NCI-H1048 (cell line): ENCODE results near the gene YY1.
"Not testable (repeated sequence)": the region's sequence is repeated elsewhere in the genome, so short reads cannot be mapped to it uniquely, and the experiment has no call there.

Experiments
- DNase-seq: peaks from one replicate; lab custom pipeline; 2025; lab: John Stamatoyannopoulos, UW

Gene YY1

DNA sequence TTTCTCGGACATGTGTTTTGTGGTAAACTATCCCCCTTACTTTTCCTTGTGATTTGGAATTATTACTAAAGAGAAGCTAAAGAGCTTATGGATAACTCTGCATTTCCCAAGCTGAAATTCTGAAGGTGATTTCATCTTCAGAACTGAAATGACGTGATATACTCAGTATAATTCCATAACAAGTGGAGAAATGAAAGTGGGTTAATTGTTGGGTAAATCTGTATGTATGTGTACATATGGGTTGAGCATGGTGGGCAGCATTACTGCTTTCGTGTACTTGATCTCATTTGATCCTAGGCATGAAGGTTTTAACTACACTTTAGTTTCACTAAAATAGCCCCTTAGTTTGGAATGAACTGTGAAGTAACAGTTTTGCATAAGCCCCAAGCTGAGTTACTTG is 4.1 kb downstream of the YY1 start:
- no peak for DNase-seq

DNA sequence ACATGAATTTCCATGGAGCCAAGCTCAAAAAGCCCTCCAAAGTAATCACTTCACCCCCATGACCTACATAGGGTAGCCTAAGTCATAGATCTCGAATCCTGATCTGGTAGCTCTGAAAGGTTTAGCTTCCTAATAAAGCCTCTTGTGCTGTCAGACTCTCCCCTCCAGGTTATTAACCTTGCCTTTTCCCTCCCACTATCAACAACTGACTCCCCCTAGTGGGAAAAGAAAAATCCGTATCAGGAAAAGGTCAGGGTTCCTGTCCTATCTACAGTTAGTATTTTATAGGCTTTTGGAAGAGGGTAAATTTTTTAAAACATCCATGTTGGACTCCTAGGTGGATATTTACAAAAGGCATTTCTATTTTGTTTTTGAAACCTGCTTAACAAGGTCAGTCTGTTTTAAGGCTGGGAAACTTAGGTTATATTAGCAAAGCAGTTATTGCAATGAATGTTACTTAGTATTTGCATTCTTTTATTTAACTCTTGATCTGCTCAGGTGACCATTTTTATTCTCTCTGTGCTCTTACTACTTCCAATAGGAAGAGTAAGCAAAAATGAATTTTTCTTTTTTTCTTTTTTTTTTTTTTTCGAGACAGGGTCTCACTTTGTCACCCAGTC is 8.0 kb downstream of the YY1 start:
- DNase-seq: no peak

DNA sequence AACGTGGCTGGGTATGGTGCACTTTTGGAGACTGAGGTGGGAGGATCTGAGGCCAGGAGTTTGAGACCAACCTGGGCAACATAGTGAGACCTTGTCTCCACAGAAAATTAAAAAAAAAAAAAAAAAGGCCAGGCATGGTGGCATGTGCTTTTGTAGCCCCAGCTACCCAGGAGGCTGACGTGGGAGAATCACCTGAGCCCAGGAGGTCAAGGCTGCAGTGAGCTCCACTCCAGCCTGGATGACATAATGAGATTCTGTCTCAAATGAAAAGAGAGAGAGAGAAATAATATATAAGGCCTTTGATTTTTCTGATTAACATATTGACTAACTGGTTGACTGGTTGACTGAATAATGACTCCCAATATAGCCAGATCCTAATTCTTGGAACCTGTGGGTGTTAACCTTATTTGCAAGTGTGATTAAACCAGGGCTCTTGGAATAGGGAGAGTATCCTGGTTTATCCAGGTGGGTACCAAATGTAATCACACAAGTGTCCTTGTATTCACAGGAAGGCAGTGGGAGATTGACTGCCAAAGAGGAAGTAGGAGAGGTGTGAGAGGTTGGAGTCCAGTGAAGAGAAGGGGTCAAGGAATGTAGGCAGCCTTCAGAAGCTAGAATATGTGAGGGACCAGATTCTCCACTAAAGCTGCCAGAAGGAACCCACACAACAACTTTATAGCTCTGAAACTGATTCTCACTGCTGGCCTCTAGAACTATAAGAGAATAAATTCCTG is 12.0 kb downstream of the YY1 start:
- no peak for DNase-seq

DNA sequence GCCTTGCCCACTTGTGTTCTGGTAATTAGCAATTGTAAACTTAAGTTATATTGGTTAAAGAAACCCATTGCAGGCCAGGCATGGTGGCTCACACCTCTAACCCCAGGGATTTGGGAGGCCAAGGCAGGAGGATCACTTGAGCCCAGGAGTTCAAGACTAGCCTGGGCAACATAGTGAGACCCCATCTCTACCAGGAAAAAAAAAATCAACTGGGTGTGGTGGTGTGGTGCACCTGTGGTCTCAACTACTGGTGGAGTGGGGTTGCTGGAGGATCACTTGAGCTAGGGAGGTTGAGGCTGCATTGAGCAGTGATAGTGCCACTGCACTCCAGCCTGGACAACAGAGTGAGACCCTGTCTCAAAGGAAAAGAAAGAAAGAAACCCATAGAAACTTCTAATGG is 13.7 kb downstream of the YY1 start:
- DNase-seq: no peak

DNA sequence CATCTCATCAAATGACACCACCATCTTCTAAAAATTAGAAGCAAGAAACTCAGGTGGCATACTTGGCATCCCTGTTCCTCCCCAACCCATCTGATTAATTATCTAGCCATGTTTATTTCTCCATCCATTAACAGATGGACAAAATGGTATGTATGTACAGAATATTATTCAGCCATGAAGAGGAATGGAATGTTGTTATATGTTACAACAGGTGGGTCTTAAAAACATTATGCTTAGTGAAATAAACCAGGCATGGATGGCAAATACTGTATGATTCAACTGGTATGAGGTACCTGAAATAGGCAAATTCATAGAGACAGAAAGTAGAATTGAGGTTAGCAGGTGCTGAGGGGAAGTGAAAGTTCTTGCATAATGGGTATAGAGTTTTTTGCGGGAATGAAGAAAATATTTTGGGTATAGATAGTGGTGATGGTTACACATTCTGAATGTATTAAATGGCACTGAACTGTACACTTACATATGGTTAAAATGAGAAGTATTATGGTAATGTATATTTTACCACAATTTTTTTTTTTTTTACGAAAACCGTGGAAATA is 17.5 kb downstream of the YY1 start:
- DNase-seq: no peak

DNA sequence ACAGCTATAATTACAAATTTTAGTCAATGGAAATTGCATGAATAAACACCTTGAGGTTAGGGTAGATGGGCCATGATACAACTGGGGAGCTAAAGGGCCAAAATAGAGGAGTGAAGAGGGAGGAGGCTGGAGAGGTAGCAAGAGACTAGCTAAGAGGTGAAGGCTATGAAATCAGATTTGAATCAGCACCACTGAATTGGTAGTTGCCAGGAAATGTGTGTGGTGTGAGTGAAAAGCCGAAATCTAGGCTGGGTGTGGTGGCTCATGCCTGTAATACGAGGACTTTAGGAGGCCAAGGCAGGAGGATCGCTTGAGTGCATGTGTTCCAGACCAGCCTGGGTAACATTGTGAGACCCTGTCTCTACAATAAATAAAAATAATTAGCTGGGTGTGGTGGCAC is 22.7 kb downstream of the YY1 start:
- DNase-seq: no peak

DNA sequence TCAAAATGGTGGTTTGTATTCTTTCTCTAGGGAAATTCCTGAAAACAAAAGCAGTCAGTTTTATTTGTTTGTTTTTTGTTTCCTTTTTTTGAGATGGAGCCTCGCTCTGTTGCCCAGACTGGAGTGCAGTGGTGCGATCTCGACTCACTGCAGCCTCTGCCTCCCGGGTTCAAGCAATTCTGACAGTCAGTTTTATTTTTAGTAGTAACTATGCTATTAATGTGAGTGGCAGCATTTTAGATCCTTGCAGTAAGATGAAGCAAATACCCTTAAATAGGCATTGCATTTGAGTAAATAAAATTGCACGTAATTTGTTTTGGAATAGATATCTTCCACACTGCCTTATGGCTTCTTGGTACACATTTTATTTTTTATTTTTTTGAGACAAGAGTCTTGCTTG is 23.6 kb downstream of the YY1 start:
- no peak for DNase-seq

DNA sequence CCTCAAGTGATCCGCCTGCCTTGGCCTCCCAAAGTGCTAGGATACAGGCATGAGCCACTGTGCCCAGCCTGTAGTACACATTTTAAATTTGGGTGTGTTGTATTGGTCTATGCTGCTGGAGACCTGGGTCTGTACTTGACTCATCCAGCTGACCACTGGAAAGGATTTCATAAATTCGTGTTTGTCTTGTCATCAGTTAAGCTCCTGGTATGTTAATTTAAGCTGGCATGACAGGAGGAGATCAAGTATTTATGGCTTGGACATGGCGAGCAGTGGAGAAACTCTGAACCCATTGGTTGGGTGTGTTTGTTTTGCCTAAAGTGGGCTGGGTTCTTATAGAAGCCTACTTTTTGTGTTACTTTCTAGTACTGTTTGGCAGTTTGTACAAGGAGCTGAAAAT is 24.2 kb downstream of the YY1 start:
- no peak for DNase-seq

DNA sequence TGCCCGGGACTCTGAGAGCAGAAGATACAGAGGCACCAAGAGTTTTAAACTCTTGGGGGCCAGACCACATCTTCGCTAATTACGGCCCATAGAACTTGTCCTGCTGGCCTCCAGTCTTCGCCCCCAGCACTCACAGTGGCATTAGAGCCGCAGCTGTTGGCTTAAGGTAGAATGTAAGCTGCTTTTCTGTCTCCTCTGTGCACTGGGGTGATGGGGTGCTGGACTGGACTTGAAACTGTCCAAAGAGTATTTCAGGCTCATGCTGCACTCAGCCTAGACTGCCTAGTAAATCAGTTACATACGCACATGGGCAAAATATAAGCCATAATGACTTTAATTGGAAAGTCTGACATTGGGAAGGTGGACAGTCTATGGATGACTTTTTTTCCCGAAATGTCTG is 29.0 kb downstream of the YY1 start:
- no peak for DNase-seq

DNA sequence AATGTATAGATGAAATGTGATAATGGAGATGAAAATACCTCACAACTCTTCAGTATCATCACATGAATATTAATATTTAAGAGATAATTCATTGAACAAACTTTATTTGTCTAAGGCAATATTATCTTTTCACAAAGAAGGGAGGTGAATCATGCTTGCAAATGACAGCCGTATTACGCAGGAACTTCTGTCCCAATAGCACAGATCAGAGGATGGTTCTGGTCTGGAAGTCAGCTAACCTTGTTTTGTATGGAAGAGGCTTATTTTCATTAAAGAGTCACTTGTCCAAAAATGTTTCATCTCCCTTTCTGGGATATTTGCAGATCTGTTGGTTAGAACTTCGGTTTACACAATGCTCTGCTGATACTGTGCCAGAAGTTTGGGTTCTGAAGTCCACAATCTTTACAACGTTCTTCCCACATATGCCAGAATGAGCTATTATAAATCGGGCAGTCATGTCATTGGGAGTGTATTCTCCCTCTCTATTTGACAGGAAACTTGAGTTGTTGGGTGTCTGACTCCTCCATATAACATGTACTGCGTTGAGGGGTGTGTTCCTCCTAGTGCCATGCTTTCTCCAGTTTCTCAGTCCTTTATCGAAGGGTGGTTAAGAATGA is 29.8 kb downstream of the YY1 start:
- no peak for DNase-seq

DNA sequence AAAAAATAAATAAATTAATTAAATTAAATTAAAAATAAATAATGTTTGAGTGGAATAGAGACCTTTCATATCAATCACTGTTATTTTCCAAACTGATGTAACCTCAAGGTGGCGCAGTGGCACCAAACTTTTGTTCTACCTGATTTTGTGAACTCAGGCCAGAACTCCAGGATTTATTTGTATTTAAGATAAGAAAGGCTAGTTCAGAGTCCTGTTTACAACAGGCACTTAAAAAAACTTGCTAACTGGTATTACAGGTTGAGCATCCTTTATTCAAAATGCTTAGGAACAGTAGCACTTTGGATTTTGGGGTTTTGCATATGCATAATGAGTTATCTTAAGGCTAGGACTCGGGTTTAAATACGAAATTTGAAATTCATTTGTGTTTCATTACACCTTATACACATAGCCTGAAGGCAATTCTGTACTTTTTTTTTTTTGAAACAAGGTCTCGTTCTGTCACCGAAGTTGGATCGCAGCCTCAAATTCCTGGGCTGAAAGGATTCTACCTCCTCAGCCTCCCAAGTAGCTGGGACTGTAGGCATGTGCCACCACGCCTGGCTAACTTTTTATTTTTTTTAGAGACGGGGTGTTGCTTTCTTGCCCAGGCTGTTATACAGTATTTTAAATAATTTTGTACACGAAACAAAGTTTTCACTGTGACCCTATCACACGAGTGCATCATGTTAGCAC is 32.4 kb downstream of the YY1 start:
- DNase-seq: peak; percentile 49

DNA sequence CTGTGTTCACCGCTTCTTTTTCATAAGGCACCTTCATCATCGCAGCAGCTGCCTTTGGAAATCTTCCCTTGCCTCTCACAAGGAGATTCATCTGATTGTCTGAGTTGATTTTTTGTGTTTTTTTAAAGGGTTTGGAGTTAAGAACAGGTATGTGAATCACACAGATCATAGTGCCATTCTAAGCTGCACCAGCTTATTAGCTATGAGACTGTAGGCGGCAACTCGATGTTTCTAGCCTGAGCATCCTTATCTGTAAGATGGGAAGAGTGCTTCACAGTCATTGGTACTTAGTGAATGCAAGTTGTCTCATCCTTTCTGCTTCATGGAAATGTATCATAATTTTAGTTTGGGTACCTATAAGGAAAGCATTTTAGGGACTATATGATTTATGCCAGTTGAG is 35.3 kb downstream of the YY1 start:
- DNase-seq: no peak

DNA sequence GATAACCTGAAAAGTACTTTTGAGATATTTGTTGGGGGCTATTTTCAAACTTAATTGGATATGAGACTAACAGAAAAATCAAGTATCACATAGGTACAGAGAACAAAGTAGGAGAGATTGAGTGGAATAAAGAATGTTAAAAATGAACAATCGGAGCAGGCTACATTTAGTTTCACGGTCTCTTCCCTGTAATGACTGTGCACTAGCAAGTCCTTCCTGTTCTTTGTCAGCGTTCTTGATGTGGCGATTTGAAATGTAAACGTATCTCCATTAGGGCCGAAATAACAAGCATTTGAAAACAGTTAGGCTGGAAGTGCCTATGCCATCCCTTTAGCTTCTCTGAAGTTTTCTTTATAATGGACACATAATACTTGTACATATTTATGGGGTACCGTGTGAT is 36.3 kb downstream of the YY1 start:
- DNase-seq: no peak

DNA sequence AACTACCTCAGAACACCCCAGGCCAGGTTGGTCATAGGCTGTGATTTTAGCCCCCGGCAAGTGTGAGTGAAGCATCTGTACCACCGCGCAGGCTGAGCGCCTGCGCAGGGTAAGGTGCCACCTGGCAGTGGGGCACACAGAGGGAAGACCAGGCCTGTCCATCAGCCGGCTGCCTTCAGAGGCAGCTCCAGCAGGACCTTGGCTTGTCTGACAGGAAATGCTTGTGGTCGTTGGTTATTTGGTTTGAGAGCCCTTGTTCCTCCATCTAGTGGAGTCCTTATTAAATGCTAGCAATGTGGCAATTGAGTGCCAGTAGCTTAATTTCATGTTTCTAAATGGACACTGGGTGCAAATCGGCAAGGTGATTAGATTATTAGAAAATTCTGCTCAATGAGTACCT is 39.8 kb downstream of the YY1 start:
- no peak for DNase-seq

DNA sequence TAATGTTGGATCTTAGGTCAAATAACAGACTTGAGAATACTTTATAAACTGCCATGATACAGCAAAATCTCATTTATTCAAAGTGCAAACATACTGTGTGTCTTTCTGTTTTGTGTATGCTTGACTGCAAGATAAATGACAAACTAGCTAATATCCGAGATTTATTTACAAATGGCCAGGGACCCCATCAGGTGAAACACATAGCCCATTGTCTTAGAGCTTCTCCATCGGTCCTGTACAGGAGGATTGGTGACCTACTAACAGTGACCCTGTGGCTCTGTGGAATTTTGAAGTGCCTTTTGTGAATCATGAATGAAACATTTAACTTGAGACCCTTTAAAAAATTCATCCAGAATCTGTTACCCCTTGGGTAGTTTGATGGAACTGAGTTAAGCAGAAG is 40.2 kb downstream of the YY1 start:
- DNase-seq: no peak

DNA sequence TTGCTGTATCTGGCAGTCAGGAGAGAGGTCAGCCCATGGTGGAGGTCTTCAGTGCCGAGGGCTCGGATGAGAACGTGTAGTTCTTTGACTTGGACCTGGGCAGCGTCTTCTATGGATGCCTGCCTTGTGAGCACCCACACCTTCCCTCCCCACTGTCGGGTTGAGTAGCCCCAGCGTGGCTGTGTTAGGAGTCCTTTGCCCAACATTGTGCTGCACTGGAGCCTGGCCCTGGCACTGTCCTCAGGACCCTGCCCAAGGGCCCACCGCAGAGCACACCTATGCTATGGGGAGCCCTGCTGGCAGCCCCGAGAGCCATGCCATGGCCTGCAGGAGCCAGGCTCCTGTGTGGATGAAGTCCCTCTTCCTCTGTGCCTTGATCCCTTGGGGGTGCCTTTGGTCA is 40.6 kb downstream of the YY1 start:
- no peak for DNase-seq

DNA sequence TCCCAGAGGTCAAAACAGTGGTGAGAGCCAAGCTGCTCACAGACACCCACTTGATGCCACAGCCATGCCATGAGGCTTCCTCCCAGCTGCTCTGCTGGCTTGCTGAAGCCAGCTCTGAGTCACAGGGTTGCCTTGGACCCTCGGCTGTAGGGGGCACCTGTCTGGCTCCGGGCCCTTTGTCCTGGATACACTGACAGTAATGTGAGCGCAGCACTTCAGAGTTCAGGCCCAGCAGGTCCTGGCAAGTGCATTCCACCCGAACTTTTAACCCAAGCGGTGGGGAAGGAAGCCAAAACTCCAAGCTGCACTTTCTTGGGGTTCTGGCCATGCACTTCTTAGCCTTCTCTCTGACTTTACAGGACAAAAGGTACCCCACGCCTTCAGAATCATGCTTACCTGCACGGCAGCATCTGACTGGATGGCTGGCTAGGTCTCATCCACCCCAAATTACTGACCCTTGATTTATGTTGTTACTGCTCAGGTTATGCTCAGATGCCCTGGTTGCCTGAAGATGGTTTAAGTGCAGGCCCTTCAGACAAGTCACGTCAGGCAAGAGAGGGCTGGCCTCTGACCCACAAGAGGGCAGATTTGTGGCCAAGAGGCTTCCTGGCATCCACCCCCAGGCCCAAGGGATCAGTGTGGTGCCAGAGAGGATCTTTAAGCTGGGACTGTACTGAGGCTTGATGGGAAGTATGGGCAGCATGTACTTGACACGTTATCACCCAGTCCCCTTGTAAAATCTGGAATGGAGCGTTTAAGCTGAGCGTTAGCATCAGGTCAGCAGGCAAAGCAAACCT is 42.5 kb downstream of the YY1 start:
- no peak for DNase-seq

DNA sequence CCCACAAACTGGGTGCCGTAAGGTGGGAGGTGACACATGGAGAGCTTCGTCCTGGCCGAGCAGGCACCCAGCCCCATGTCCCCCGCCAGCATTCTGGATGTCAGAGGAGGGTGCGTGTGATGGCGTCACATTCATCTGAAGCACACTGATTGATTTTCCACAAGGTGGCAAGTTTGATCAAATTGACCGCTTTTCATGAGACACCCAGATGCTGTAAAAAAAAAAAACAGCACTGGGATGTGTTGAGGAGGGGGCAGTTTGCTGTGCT is 43.1 kb downstream of the YY1 start:
- DNase-seq: no peak

DNA sequence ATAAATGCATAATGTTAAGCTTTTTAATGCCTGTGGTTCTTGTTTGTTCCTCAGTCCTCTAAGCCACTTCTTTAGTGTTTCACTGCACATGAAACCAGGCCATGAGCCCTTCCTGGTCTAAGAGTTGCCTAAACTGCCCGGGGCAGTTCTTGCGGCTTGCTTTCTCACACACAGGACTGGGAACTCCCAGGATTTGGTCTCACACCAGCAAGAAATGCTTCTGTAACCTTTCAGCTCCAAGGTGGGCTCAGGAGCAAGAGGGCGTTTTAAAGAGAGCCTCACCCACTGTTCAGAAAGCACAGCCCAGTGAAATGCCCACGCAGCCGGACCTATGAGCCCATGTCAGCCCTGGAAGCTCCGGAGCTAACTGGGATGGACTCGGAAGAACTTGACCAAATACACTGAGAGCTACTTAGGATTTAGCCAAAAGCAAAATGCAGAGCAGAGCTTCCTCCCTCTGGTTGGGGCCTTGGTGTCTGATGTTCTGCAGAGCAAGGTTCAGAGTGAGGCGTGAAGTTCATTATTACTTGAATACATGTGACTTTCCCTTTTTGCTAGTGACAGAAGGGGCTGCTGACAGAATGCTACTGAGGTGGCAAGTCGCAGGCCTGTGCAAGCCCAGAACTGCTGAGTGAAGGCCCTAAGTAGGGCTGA is 43.9 kb downstream of the YY1 start:
- no peak for DNase-seq

DNA sequence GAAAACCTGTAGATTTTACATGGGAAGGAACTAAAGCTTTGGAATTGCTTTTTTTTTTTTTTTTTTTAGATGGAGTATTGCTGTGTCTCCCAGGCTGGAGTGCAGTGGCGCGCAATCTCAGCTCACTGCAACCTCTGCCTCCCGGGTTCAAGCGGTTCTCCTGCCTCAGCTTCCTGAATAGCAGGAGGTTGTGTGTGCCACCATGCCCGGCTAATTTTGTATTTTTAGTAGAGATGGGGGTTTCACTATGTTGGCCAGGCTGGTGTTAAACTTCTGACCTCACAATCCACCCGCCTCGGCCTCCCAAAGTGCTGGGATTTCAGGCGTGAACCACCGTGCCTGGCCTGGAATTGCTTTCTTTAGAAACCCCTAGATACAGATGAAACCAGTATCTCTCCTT is 44.5 kb downstream of the YY1 start:
- not testable (repeated sequence) for DNase-seq

DNA sequence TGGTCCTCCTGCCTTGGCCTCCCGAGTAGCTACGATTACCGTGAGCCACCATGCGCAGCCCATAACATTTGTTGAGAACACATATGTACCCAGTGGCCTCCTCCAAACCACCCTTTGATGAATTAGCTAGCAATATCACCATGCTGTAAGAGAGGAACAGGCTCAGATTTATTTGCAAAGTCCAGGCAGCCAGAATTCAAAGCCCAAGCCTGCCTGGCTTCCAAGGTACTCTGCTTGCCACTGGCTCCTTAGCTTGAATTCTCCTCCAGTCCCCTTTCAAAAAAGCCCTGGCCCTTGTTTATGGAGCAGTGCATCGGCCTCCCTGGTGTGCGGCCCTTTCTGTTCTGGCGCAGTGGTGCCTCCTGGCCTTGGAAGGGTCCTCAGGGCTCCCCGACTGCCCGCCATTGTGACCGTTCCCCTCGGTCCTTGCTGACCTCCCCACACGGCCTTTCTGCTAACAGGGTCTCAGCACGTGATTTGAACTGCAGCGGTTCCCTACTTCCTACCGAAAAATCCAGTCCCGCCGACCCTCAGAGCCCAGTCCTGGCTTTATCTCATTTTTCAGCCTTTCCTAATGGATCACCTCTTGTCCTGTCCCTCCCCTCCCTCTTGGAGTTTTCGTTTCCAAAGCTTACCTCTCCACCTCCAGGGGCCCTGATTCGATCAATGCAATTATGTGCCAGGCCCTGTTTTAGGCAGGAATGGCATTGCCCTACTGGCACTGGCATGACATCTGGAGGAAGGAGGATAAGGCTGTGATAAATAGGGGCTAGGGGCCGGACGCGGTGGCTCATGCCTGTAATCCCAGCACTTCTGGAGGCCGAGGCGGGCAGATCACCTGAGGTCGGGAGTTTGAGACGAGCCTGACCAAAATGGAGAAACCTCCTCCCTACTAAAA is 45.3 kb downstream of the YY1 start:
- DNase-seq: no peak
